HPDE6-E6E7 (cell line): ENCODE results near the gene LPCAT4.
A peak's percentile ranks its signal among the peaks of the same experiment; 100 is the strongest.
"Not testable (repeated sequence)": the region's sequence is repeated elsewhere in the genome, so short reads cannot be mapped to it uniquely, and the experiment has no call there.

Source experiments
- DNase-seq: peaks from one replicate; pipeline ENCODE4 v3.0.0; 2011; ENCODE audit warnings: missing footprints; ENCODE audit errors: extremely low spot score

The LPCAT4 gene, protein sequence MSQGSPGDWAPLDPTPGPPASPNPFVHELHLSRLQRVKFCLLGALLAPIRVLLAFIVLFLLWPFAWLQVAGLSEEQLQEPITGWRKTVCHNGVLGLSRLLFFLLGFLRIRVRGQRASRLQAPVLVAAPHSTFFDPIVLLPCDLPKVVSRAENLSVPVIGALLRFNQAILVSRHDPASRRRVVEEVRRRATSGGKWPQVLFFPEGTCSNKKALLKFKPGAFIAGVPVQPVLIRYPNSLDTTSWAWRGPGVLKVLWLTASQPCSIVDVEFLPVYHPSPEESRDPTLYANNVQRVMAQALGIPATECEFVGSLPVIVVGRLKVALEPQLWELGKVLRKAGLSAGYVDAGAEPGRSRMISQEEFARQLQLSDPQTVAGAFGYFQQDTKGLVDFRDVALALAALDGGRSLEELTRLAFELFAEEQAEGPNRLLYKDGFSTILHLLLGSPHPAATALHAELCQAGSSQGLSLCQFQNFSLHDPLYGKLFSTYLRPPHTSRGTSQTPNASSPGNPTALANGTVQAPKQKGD

DNA sequence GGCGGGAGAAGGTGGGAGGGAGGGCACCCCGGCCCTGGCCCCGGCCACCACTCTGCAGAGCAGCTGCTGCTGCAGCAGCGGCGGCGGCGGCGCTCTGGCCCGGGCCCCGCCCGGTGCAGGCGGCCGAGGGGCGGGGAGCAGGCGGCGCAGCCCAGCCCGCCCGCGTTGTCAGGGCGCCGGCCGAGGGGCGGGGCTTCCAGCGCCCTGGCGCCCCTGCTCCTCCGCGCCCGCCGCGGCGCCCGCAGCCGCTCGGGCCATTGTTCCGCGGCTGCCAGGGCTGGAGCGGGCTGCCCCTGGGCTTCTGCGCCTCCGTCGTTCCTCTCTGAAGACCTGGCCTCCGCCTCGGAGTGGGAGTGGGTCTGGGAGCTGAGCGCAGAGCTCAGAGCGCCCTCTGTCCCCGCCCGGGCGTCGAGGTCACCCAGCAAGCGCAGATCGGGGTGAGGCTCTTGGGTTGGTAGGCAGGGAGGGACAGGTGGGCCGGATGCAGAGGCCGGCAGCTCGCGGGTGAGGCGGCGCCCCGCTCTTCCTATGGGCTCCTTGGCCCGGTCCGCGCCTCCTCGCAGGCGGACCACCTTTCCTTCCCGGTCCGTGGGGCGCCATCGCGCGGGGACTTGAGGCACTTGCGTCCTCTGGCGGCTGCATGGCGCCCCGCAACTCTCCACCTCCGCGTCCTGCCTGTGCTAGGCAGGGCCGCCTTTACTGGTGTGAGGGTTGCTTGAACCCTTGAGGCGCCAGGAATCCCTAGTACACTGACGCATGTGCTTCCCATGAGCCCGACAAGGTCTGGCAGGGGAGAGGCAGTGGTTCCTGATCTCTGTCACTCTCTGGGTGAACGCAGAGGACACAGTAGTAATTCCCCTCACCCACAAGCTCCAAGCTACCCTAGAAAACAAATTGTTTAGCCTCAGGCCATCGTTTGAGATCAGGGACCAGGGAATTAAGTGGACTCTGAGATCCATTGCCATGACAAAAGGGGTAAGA lies at the start of gene LPCAT4:
LPCAT4 (minus strand) TSS at position 96 of the 981 bp plus-strand sequence. CDS start 96 bp downstream, outside the sequence.
- peak; percentile 83 for DNase-seq

DNA sequence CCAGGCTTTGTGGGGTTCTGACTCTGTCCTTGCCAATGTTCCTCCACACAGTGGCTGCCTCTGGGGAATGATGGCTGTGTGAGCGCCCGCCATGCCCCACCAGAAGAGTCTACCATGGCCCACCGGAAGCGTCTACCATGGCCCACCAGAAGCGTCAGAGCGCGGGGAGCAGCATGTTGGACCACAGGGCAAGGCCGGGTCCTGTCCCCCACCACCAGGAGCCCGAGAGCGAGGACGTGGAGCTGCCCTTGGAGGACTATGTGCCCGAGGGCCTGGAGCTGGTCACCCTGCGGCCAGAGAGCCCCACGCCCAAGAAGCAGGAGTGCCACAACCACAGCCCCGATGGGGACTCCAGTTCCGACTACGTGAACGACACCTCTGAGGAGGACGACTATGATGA lies 42.5 kb upstream of the LPCAT4 start:
- DNase-seq: not testable (repeated sequence)

DNA sequence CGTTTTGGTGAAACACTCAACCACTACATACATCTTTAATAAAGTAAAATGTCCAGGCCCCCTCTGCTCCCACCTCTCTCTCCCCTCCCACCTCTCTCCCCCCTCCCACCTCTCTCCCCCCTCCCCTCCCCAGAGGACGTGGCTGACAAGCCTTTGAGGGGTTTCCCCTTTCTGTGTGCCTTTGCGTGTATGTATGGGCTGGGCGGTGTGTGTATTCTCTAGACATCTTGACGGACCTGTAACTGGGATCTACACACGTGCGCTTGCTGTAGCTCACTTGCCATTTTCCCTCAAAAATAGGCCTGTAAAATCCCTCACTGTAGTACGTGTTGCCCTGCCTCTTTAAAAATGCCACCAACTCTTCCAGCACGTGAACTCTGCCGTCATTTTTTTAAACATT lies 42.0 kb upstream of the LPCAT4 start:
- not testable (repeated sequence) for DNase-seq

DNA sequence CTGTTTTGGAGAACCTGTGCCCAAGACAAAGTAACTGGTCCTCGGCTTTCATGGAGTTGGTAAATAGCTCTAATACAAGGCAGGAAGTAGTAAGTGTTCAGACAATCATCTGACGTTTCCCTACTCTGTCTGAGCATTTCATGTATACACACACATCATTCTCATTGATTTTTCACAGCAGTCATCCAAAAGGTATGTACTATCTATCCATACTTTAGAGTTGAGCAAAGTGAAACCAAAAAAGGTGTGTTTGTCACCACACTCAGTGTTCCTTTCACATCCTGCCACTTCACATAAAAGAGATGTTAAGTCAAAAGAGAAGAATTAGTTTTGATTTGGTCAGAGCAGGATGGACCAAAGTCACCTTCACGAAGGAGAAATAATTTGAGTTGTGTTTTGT lies 36.9 kb upstream of the LPCAT4 start:
- not testable (repeated sequence) for DNase-seq

DNA sequence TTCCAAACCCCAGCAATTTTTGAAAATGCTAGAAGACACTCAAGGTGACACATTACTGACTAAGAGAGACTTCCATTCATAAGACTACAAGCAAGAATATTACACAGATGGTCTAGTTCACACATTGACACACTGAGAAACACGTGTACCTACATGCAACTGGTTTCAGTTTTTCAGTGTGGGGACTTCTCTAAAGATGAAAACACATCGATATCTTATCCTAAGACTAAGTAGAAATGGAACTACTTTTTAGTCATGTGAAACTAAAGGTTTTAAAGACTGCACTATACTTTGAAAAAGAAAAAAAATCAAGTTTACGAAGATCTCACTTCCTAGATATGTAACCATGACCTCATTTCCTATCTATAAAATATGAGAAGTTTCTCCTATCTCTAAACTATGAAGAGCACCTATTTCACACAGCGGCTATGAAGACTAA lies 36.2 kb upstream of the LPCAT4 start:
- not testable (repeated sequence) for DNase-seq

DNA sequence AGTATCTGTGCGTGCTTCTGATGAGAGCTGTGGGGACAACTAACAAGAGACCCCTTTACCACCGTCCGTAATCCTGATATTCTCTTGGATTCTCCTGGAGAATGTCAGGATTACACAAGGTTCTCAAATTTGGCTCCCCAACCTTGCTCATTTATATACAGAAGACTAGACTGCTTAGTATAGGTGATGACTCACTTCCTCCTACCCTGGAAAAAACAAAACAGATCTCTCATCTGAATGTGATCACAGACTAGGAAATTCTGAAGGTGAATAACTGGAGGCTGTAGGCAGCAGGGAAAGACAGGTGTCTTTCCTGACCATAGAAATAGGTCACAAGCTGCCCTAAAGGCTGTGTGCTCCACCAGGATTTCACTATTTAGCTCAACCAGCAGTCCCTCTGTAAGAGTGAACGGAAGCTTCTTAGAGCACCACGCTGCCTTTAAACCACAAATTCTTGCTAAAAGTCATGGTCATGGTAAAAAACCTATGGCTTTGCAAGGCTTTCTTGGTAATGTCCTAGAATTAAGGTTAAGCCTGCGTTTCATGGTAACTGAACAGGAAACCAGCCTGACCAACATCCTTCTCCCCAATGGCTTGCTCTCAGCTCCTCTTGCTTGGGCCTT lies 30.8 kb upstream of the LPCAT4 start:
- not testable (repeated sequence) for DNase-seq

DNA sequence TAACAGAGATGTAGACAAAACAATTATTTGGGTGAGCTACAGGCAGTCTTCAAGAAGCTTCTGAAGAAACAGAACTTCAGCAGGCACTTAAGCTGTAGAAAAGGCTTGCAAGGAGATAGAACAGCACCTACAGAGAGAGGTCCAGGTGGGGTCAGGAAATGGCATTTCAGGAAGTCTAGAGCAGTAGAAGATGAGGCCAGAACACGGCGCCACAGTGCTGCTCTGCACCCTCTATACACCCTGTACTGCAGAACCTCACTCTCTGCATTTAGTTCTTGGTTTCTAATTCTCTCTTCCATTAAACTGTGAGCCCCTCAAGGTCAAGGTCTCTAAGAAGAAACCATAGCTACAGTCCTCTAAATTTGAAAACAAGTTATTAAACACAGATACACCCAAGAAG lies 26.0 kb upstream of the LPCAT4 start:
- DNase-seq: not testable (repeated sequence)

DNA sequence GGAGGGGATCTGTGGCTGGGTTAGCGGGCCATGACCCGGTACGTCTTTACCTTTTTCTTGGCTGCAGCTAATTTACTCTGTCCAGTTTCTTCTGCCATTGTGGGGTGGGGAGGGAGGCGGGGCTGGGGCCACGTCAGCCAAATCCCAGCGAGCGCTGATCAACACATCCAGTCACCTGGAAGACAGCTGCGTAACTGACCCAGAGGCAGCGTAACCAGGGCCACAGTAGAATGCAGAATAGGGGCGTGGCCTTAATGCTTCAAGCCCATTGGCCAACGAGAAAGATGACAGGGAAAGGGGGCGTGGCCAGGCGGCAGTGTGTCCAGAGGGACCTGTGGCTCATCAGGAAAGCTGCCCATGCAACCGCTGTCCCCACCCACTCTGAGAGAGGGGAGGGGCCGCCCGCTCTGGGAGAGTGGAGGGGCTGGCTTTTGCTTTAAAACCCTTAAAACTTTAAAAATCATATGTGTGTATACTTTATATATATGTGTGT lies 22.6 kb upstream of the LPCAT4 start:
- DNase-seq: not testable (repeated sequence)

DNA sequence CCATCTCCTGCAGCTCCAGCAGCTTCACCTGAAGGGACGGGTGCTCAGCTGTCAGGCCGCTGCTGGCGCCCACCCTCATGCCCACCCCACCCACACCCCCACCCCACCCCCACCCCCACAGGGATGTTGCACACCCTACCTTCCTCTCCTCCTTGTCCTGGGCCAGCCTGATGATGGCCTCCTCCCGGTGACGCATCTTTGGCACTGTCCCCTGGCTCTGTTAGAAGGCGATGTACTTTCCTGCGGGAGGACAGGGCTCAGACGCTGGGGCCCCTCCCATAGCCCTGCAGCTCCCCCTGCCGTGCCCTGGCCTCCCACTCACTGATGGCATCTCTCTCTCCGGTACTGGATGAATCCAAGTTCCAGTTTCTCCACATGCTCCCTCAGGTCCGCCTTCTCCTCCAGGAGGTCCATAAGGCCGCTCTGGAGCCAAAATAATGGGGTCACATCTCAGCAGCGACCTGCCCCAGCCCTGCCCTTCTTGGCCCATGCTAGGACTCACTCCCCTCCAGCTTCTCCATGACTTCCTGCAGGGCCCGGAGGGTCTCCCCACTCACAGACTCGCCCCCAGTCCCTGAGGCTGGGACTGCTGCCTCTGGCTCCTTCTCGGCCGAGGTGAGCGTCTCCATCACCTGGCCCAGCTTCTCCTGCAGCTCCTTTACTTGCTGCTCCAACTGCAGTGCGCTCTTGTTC lies 15.0 kb upstream of the LPCAT4 start:
- not testable (repeated sequence) for DNase-seq

DNA sequence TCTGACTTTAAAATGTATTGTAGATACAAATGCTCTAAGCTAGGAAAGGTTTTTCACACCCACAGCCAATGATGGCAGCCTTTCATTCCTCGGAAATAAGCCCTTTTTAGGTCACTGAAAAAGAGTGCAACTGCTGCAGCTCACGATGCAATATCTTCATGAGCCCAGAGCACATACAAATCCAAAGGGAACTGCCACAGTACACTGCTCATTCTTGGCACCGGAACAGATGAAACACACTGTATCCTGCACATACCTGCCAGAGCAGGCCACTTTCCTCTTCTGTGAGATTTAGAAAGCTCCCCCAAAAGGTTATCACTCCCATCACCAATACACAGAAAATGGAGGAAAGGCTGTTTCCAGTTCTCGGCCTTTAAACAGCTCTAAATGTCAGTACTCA lies 13.5 kb upstream of the LPCAT4 start:
- not testable (repeated sequence) for DNase-seq

DNA sequence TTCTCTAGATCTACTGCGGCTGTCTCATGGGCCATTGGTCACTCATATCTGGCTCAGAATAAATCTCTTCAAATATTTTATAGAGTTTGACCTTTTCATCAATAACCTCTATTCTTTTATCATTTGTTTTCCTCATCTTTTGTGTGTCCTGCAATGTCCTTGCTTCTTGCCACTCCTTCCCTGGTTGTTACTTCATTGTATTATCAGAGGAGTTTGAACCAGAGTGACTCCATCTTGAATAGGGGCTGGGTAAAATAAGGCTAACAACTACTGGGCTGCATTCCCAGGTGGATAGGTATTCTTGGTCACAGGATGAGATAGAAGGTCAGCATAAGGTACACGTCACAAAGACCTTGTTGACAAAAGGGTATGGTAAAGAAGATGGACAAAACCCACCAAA lies 9.9 kb upstream of the LPCAT4 start:
- no peak for DNase-seq

DNA sequence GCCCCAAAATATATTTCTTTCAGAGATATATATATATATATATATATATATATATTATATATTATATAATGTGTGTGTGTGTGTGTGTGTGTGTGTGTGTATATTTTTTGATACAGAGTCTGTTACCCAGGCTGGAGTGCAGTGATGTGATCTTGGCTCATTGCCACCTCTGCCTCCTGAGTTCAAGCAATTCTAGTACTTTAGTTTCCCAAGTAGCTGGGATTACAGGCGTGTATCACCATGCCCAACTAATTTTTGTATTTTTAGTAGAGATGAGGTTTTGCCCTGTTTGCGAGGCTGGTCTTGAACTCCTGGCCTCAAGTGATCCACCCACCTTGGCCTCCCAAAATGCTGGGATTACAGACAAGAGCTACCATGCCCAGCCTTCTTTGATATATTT lies 8.5 kb upstream of the LPCAT4 start:
- not testable (repeated sequence) for DNase-seq

DNA sequence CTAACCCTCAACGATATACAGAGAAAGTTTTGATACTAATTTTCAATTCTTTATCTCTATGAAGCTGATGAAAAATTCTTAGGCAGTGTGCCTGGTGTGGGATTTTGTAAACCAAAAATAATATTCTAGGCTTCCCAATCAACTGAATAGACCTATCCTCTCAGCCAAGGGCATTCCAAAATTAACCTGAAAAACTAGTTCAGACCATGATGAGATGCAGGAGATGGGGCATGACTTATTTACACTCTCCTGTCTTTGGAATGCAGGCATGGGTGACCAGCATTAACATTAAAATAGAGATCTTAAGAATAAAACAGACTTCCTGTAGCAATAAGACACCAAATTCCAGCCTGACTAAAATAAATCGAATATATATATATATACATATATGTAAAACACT lies 7.8 kb upstream of the LPCAT4 start:
- no peak for DNase-seq

DNA sequence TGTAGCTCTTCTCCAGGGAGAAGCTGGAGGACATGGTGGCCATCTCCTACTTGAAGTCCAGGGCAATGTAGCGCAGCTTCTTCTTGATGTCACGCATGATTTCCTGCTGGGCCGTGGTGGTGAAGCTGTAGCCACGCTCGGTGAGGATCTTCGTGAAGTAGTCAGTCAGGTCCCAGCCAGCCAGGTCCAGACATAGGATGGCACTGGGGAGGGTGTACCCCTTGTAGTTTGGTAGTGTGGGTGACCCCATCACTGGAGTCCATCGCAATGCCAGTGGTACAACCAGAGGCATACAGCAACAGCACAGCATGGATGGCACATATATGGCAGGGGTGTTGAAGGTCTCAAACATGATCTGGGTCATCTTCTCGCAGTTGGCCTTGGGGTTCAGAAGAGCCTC lies 7.0 kb upstream of the LPCAT4 start:
- DNase-seq: no peak

DNA sequence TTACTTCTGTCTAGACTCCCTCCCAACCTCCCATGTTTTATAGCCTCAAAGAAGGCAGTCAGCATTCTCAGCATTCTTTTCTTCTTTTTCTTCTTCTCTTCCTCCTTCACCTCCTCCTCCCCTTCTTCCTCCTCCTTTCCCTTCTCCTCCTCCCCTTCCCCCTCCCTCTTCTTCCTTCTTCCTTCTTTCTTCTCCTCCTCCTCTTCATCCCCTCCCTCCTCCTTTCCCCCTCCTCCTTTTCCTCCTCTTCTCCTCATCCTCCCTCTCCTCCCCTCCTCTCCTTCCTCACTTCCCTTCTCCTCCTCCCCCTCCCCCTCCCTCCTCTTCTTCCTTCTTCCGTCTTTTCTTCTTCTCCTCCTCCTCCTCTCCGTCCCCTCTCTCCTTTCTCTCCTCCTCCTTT lies 3.6 kb upstream of the LPCAT4 start:
- no peak for DNase-seq

DNA sequence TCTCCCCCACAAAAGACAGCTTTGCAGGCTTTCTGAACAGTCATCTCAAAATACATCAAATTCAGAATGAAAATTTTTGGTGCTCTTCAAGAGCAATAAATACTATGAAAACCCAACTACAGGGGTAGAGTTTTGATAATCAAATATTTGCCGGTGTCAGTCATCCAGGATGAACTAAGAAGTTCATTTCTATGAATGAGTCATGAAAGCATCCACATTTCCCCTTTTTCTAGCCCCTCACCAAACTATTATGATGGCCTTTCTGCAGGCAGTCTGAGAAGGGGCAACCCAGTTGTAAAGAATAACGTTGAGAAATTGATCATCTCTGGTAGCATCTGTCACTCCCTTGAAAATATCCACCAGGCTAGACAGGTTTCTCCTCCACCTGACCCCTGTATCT lies 3.1 kb upstream of the LPCAT4 start:
- no peak for DNase-seq

DNA sequence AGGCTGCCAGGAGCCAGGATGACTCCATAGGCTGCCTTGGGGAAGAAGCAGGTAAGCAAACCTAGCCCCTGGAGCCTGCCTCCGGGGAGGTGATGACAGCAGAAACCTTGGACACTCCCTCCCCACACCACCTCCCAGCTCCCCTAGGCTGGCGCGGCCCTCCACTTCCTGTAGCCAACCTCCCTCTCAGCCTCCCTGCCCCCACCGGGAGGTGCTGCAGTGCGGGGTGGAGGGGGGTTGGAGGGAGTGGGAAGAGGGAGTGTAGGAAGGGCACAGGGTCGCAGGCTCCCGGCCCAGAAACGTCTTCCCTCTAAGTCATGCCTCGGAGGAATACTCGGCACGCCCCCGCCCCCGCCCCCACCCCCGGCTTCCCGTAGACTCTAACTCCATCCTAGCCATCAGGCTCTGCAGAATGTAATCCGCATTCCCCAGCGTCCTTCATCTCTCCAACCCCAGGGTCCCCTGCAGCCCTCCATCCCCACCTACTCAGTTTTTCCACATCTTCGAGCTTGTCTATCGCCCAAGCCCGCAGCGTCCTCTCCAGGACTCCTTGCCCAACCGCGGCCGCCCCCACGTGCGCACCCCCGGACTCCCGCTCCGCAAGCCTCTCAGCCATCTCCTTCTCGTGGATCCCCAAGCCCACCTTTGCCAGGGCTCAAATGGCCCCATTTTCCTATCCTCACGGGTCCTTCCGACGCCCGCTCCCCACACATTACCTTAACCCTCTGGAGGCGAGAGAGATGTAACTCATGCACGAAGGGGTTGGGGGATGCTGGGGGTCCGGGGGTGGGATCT lies 528 bp downstream of the LPCAT4 start:
- no peak for DNase-seq

DNA sequence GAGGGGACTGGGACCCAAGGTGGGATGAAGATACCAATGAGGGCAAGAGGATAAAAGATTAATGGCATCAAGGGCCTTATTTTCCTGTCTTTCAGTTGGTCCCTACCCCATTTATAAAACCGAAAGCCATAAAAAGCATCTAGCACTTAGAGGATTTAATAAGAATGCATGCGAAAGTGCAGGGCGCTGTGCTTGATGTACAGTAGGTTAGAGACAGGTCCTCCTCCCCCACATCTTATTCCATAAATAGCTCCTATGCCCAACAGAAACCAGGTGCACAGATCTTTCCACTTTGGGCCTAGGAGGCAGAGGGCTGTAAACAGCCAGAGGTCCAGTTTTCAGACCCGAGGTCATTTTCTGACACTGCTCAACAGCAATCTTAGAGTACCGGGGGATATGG lies 1.2 kb downstream of the LPCAT4 start:
- DNase-seq: no peak

DNA sequence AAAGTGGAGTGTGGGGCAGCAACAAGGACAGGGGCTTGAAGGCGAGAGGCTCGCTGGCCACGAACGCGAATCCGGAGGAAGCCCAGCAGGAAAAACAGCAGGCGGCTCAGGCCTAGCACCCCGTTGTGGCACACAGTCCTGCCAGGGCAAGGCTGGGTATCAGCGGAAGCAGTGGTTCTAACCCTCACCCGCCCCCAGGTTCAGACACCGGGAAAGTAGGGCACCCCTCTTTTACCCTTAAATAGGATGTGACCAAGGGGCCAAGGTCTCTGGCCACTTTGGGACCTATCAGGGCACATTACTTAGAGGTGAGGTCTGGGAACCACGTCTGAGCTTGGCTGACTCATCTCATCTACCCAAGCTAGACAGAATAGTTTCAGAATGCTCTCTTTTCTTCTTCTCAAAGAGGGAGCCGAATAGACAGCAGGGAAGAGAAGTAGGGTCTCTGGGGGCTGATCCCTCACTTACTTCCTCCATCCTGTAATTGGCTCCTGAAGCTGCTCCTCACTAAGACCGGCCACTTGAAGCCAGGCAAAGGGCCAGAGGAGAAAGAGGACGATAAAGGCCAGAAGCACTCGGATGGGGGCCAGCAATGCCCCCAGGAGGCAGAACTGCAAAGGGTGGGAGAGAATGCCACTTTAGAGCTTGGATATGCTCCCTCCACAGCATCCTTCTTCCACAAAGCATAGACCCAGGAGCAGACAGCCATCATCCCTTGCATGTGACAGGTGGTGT lies 1.7 kb downstream of the LPCAT4 start:
- no peak for DNase-seq
